GM21737 (cell line): ENCODE data around the gene CD47.

ENCODE experiments used
- ATAC-seq: cut with Tn5 transposase; IDR thresholded peaks from one replicate; pipeline ENCODE4 v1.9.1; 2021; ENCODE audit warnings: mild to moderate bottlenecking, moderate library complexity; ENCODE audit not compliant: unreplicated experiment

CD47 gene

DNA sequence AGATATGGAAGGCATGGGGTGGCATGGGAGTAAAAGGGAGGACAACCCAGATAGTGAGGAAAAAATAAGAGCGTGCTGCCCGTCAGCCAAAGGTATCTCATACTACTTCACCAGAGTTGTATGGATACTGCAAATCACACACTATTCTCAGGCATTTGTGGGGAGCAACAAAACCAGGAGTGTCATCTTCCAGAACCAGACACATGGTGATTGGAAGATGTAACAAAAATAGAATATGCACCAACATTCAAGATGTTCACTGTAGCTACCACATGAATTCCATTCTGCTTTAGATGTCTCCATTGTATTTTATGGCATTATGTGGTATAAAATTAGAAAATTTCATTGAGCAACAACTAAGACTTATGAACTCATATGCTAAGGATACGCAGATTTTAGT is 34.9 kb downstream of the CD47 start:
- no peak for ATAC-seq

- no peak for ATAC-seq
Observed at GRCh38 chr3:108054935-108055334, 35.9 kb downstream of the CD47 start.

GRCh38 chr3:108053483-108053882 is 37.3 kb downstream of the CD47 start:
- no peak for ATAC-seq

GRCh38 chr3:108053067-108053466 is 37.8 kb downstream of the CD47 start:
- ATAC-seq = no peak

DNA sequence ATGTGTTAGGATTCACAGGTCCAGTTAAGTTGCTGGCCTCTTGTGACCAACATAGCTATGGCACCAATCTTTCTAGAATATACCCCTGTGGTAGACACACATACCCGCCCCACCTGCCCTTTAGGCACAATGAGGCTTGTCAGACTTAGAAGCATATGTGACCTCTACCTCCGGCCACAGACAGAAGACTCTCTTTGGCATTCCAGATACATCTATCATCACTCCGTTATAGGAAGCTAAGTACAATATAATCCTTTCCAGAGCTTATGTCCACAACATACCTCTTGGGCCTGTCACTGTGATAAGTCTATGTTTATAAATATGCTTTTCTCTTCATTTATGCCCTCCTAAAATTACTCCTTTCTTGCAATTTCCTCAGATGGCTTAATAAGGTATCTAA is 39.8 kb downstream of the CD47 start:
- ATAC-seq = no peak

- ATAC-seq = no peak
Observed at GRCh38 chr3:108047987-108048386, 42.8 kb downstream of the CD47 start.

DNA sequence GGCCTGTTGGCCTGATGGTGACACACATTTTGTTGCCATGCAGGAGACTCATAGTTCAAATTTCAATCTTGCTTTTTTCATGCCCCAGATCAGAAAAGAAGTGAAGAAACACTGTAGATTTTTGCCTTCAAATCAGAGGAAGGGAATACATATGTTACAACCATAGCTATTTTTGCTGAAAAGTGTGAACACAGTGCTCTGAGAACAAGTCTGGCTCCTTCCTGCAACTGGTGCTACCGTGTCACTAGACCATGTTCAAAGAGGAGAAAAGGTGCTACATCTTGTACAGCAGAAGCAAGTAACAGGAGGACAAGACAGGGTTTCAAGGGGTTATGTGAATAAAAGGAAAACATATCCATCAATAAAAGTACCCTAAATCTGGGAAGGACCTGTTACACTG is 44.6 kb downstream of the CD47 start:
- ATAC-seq = no peak

DNA sequence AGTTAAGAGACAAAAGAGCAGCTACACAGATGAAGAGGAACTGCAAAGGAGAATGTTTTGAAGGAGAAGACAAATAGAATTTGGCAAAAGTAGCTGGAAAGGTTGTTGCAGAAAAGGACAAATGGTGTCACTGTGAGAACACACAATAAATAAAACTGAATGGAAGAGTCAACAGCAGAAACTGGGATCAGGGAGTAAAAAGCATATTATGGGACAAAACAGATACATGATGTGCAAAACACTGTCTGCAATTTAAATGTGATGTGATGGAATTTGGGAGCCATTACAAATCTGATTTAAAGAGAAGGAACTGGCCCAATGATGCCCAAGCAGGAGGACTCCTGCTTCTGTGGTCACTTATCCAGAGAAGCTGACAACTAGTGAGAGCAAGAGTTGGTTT is 46.1 kb downstream of the CD47 start:
- no peak for ATAC-seq

GRCh38 chr3:108042300-108042699 is 48.5 kb downstream of the CD47 start:
- ATAC-seq = no peak

DNA sequence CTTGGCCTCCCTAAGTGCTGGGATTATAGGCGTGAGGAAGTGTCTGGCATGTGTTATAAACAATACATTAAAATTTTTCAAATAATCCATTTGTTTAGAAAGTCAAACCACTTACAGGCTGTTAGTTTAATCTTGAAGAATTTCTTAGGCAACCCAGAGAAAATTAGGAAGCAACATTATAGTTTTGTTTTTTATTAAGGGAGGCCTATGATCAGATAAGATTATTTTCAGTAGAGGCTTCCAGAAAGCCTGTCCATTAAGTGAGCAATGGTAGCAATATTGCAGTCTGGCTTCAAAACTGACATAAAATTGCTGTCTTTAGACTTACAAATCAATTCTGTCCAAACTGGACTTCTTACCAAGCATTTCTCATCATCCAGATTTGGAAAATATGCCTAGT is 49.6 kb downstream of the CD47 start:
- ATAC-seq = no peak

GRCh38 chr3:108037770-108038169 is 53.1 kb downstream of the CD47 start:
- ATAC-seq = no peak

GRCh38 chr3:108036984-108037741 is 53.7 kb downstream of the CD47 start:
- ATAC-seq = no peak

DNA sequence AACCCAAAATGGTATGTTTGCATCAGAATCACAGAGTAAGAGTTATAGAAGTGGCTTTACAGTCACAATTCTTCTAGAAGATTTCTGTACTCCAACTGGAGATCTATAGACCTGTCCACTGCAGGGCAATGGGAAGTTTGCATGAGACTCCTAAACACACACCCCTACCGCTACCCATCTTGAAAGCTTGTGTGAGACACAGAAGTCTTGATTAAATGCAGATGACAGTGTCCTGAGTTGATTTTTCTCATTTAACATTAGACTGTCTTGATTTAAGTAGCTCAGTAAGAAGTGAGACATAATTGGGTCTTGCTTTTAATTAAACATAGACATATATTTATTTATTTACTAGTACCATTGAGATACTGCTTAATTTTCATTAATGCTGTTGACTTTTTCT is 54.4 kb downstream of the CD47 start:
- no peak for ATAC-seq

DNA sequence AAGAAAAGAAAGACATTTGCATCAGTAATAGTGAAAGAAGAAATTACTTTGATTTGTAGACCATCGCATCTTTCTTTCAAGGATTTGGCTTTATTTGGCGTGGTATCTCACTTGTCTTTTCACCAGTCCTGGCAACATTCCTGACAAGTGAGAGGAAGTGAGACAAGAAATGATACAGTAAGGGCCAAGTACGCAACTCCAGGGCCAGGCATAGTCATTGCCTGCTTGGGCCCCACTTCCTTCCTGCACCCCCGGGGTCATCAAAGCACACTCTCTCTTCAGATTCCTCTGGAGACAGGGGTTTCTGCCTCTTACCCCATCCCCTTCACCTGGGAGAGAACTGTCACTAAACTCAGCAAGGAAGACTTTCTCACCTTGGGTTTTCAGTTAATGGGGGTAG is 55.1 kb downstream of the CD47 start:
- no peak for ATAC-seq

DNA sequence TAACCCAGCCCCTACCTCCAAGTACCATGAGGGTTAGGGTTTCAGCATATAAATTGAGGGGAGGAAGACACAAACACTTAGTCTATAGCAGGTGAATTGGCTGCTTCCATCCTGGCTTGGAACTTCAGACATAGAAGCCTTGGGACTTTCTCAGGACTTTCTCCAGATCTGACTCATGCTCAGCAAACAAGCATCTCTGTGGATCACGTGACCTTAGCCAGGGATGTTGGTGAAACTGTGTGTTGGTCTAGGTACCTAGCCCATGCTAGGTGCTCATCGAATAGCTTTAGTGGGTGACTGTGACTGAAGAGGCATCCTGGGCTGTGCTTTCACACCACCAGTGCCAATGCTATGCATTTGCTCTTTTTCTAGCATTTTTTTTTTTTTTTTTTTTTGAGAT is 58.9 kb downstream of the CD47 start:
- no peak for ATAC-seq

DNA sequence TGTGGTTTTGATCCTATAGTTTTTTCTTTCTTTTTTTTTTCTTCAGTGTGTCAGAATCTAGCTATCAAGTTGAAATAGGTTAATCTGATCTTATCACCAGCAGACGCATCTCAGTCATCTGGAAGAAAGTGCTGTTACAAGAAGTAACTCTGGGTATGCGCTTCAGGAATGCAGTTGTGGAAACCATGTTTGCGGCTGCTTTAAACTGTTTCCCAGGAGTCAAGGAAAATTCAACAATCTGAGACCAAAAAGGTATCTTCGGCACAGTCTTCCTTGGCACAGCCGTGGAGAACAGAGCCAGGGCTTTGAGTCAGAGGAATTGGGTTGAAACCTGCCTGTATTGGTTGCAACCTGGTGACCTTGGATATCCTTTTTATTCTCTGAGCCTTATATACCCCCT is 59.9 kb downstream of the CD47 start:
- ATAC-seq = no peak

DNA sequence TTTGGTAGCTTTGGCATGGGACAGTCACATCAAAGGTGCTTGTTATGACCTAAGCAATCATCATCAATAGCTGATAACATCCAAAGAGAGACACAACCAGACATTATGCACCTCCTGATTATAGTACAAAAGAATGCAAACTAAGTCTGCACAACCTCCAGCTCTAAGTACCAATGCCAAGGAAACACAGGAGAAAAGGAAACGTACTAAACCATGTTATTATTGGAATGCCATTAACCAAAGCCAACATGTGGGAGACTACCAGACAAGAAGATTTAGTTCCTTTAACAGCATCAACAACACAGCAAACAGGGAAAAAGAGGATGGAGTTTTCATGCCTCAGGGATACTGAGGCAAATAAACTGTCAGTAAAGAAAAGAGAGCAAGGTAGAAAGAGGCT is 61.4 kb downstream of the CD47 start:
- ATAC-seq = no peak

- no peak for ATAC-seq
Observed at GRCh38 chr3:108028896-108029295, 61.9 kb downstream of the CD47 start.

DNA sequence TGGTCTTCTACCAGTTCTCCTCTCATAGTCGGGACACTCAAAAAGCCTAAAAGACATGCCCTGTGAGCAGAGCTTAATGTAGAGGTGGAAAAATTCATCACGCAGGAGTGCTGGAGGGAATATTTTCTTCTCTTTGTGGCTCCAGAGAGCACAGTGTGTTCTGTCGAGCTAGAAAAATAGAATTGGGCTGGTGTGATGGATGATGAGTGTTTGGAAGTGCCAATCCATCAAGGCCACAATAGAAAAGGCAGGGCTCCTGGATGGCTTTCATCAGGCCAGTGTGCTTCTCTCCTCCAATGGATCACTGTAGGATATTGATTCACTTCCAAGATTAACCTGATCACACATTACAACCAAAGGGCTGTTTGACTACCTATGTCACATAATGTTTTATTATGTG is 65.7 kb downstream of the CD47 start:
- no peak for ATAC-seq

DNA sequence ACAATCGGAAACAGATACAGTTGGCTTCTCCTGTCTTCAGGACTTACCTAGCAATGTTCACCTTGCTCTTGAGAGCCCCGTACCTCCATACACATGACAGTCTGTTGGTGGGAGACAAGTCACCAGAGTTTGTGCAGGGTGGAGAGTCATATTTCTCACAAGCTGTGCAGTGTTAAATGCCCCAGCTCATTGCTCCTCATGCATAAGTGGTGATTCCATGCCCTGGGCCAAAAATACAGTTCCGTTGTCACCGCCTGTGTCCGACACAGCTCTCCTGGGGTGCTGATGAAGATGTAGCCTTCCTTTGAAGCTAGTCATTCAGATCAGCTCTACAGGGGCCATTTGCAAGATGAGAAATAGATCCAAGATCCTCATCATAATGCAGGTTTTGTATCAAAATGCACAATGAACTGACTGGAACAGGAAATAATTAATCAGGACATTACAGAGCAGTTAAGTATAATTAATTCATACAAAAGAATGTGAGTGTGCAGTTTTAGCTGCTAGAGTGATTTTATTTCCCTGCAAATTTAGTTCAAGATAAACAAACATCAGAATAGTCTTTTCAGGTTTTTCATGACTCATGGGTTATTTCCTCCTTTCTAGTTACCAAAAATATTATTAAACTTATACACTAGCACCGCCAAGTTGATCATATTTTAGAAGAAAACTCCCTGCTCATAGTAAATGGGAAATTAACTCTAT is 66.5 kb downstream of the CD47 start:
- ATAC-seq = no peak

GRCh38 chr3:108022256-108023150 is 68.3 kb downstream of the CD47 start:
- no peak for ATAC-seq

- no peak for ATAC-seq
Observed at GRCh38 chr3:108021533-108021932, 69.3 kb downstream of the CD47 start.
